HCT116 (cell line): Measurements from ENCODE around the gene HAO2. TPM values are rescaled to one million over a fixed set of nuclear protein-coding genes. Genes with fewer than 3 reads are reported as not detected.

Experiments used
- ATAC-seq: fragments of 200-7000 bp; cut with Tn5 transposase; 2 replicates; pipeline ENCODE4 v1.9.1; 2020; ENCODE audit warnings: mild to moderate bottlenecking, moderate library complexity
- BruUV-seq: library from RNA; stranded (reverse); fragments of 400-500 nt; replicated peaks from 2 replicates; lab custom pipeline; 2021; lab: Mats Ljungman, UMichigan
- CTCF ChIA-PET: fragments of 300-600 bp; sonication (Branson Sonifier 250); formaldehyde crosslinking; loops from one replicate; lab custom pipeline; 2021; ENCODE audit warnings: antibody characterized with exemption; lab: Charles Lee
- POLR2A ChIA-PET: fragments of 300-600, 350-600 bp; sonication (Branson Sonifier 250); formaldehyde crosslinking; loops from one replicate; lab custom pipeline; 2021; ENCODE audit warnings: antibody characterized with exemption; lab: Charles Lee
- RAD21 ChIA-PET, 2 experiments: fragments of 300-600 bp; sonication (Branson Sonifier 250); formaldehyde crosslinking; loops; one replicate each; lab custom pipeline; 2023; ENCODE audit warnings: low total read pairs in 2 of 2; ENCODE audit not compliant: uncharacterized antibody in 2 of 2, unreplicated experiment in 2 of 2, low non-redundant PET in 1 of 2; lab: Charles Lee
- DNase-seq: peaks from one replicate; pipeline ENCODE4 v3.0.0-alpha.2; 2010; ENCODE audit warnings: low read depth, low spot score
- H2AFZ ChIP-seq: fragments of 200-600 bp; shearing (Covaris generic), sonication (generic); 2 replicates; pipeline ENCODE4 v1.6.1; 2017; ENCODE audit warnings: low read depth, mixed run types, mixed read lengths, antibody characterized with exemption, low read length; ENCODE audit not compliant: poor library complexity, severe bottlenecking
- H3K27ac ChIP-seq: 2 replicates; pipeline ENCODE4 v1.5.1; 2012; ENCODE audit warnings: low read depth, low read length
- H3K27me3 ChIP-seq: fragments of 200-600 bp; sonication (generic); 2 replicates; pipeline ENCODE4 v1.6.1; 2016; ENCODE audit warnings: mixed run types, low read length, mixed read lengths; ENCODE audit not compliant: insufficient read depth
- H3K36me3 ChIP-seq, 2 experiments: fragments of 200-500 bp in 1 of 2; fragments of 200-600 bp in 1 of 2; sonication (Bioruptor generic) in 1 of 2; sonication (generic) in 1 of 2; 2 replicates each; pipeline versions ENCODE4 v1.5.1 to v1.6.1; 2014 to 2016; ENCODE audit warnings: low read length in 2 of 2, inconsistent platforms in 1 of 2, mixed read lengths in 1 of 2, mixed run types in 1 of 2; ENCODE audit not compliant: insufficient read depth in 2 of 2, control insufficient read depth in 1 of 2
- H3K4me1 ChIP-seq, 2 experiments: fragments of 200-600 bp in 1 of 2; sonication (generic) in 1 of 2; 2 replicates each; pipeline versions ENCODE4 v1.5.1 to v1.6.1; 2012 to 2017; ENCODE audit warnings: low read length in 2 of 2, inconsistent platforms in 1 of 2, mild to moderate bottlenecking in 1 of 2, mixed read lengths in 1 of 2, mixed run types in 1 of 2, moderate library complexity in 1 of 2; ENCODE audit not compliant: insufficient read depth in 2 of 2, control insufficient read depth in 1 of 2
- H3K4me2 ChIP-seq: fragments of 200-600 bp; sonication (generic); 2 replicates; pipeline ENCODE4 v1.6.1; 2017; ENCODE audit warnings: mixed run types, low read length, mixed read lengths
- H3K4me3 ChIP-seq, 2 experiments: fragments of 200-600 bp in 1 of 2; sonication (generic) in 1 of 2; replicated peaks in 1 of 2; 2 replicates each; pipeline ENCODE4 v1.5.1; 2011 to 2016; ENCODE audit warnings: low read length in 2 of 2, control low read depth in 1 of 2, low read depth in 1 of 2, mild to moderate bottlenecking in 1 of 2, mixed read lengths in 1 of 2, mixed run types in 1 of 2
- H3K79me2 ChIP-seq: fragments of 200-600 bp; sonication (generic); 2 replicates; pipeline ENCODE4 v1.6.1; 2017; ENCODE audit warnings: mild to moderate bottlenecking, mixed run types, low read length, moderate library complexity, mixed read lengths; ENCODE audit not compliant: insufficient read depth
- H3K9ac ChIP-seq: fragments of 200-600 bp; sonication (generic); 2 replicates; pipeline ENCODE4 v1.6.1; 2016; ENCODE audit warnings: low read length, mixed read lengths
- H3K9me2 ChIP-seq: fragments of 200-600 bp; sonication (generic), shearing (Covaris generic); 2 replicates; pipeline ENCODE4 v1.6.1; 2017; ENCODE audit warnings: mixed run types, mild to moderate bottlenecking, moderate library complexity; ENCODE audit not compliant: insufficient read depth
- H3K9me3 ChIP-seq, 2 experiments: fragments of 200-500 bp in 1 of 2; fragments of 200-600 bp in 1 of 2; sonication (Bioruptor generic) in 1 of 2; sonication (generic) in 1 of 2; 2 replicates each; pipeline ENCODE4 v1.6.1; 2014 to 2017; ENCODE audit warnings: low read length in 2 of 2, mixed read lengths in 2 of 2, inconsistent platforms in 1 of 2, low read depth in 1 of 2, mild to moderate bottlenecking in 1 of 2, mixed run types in 1 of 2, moderate library complexity in 1 of 2; ENCODE audit not compliant: control insufficient read depth in 1 of 2, insufficient read depth in 1 of 2
- H4K20me1 ChIP-seq: fragments of 200-600 bp; sonication (generic), shearing (Covaris generic); 2 replicates; pipeline ENCODE4 v1.6.1; 2017; ENCODE audit warnings: mixed run types, mild to moderate bottlenecking, moderate library complexity; ENCODE audit not compliant: insufficient read depth
- ATF3 ChIP-seq: IDR thresholded peaks from 2 replicates; pipeline ENCODE4 v1.6.1; 2012
- CBX3 ChIP-seq: IDR thresholded peaks from 2 replicates; pipeline ENCODE4 v1.6.1; 2012; ENCODE audit warnings: low read depth
- CEBPB ChIP-seq: IDR thresholded peaks from 2 replicates; pipeline ENCODE4 v1.6.1; 2012; ENCODE audit warnings: low read depth
- EGR1 ChIP-seq: IDR thresholded peaks from 2 replicates; pipeline ENCODE4 v1.6.1; 2012; ENCODE audit warnings: low read depth
- ELF1 ChIP-seq: IDR thresholded peaks from 2 replicates; pipeline ENCODE4 v1.6.1; 2012; ENCODE audit warnings: low read depth, borderline replicate concordance
- FOSL1 ChIP-seq: IDR thresholded peaks from 2 replicates; pipeline ENCODE4 v1.6.1; 2012; ENCODE audit warnings: low read depth
- JUND ChIP-seq: IDR thresholded peaks from 2 replicates; pipeline ENCODE4 v1.6.1; 2012
- MAX ChIP-seq: IDR thresholded peaks from 2 replicates; pipeline ENCODE4 v1.6.1; 2012
- POLR2A ChIP-seq: IDR thresholded peaks from 2 replicates; pipeline ENCODE4 v1.7.0; 2011; ENCODE audit warnings: borderline replicate concordance; ENCODE audit not compliant: insufficient read depth, insufficient read length; ENCODE audit errors: extremely low read depth
- POLR2AphosphoS5 ChIP-seq: IDR thresholded peaks from 2 replicates; pipeline ENCODE4 v1.6.1; 2011; ENCODE audit warnings: mild to moderate bottlenecking, low read depth, low read length, moderate library complexity
- RAD21 ChIP-seq: IDR thresholded peaks from 2 replicates; pipeline ENCODE4 v1.6.1; 2012; ENCODE audit warnings: low read depth, mild to moderate bottlenecking
- REST ChIP-seq: IDR thresholded peaks from 2 replicates; pipeline ENCODE4 v1.6.1; 2012; ENCODE audit warnings: low read depth
- SIN3A ChIP-seq: IDR thresholded peaks from 2 replicates; pipeline ENCODE4 v1.6.1; 2012; ENCODE audit warnings: low read depth
- SRF ChIP-seq: IDR thresholded peaks from 2 replicates; pipeline ENCODE4 v1.6.1; 2012; ENCODE audit warnings: low read depth
- TCF7L2 ChIP-seq: IDR thresholded peaks from 2 replicates; pipeline ENCODE4 v1.7.0; 2011; ENCODE audit warnings: borderline replicate concordance, inconsistent platforms; ENCODE audit not compliant: insufficient read depth, insufficient read length; ENCODE audit errors: extremely low read depth
- YY1 ChIP-seq: IDR thresholded peaks from 2 replicates; pipeline ENCODE4 v1.6.1; 2011; ENCODE audit warnings: low read length, low read depth, moderate library complexity, mild to moderate bottlenecking; ENCODE audit not compliant: insufficient replicate concordance; ENCODE audit errors: extremely low read depth
- ZFX ChIP-seq: fragments of 450-650 bp; IDR thresholded peaks from 2 replicates; pipeline ENCODE4 v1.6.1; 2017
- ZNF274 ChIP-seq: fragments of 200-500 bp; sonication (Bioruptor generic); IDR thresholded peaks from 2 replicates; pipeline ENCODE4 v1.6.1; 2014; ENCODE audit warnings: mild to moderate bottlenecking, low read depth, low read length, inconsistent platforms
- intact Hi-C: fragments of 100-400 bp; cut with micrococcal nuclease; formaldehyde crosslinking; loops from 2 replicates; pipeline ENCODE4 v1.10.0; 2022
- total RNA-seq: library from RNA; stranded (reverse); gene quantifications from one replicate; pipeline ENCODE4 v1.2.1, GENCODE V29; 2021; ENCODE audit not compliant: unreplicated experiment

Gene HAO2
- total RNA-seq, 1 experiment from 2014 or later: not detected

DNA sequence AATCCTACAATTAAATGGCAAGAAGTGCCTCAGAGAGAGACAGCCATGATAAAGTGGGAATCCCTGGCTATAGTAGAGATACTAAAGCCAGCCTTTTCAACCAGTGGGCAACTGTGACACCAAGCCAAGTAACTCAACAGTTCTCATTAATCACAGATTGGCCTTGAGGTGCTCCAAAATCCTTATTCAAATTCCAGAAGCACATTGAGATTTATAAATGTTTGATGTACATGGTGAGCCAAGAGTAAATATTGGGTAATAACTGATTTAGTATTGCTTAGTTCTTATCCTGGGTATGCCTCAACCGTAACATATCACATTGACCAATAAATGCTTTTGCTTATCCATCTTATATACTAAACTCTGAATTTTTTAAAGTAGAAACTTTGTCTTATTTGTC, 17.1 kb downstream of the HAO2 start:
- no peaks in the 10 kb centered on the region for H4K20me1 ChIP-seq
- H3K27me3 ChIP-seq: no peaks in the 10 kb centered on the region
- no peaks in the 10 kb centered on the region for H3K36me3 ChIP-seq
- H3K4me1 ChIP-seq: no peaks in the 10 kb centered on the region
- no peak for TF ChIP-seq ZFX
- TF ChIP-seq SRF: no peak
- no peak for TF ChIP-seq ATF3
- intact Hi-C loops: no loop called here
- DNase-seq (no peak), ATAC-seq (no peak)
- BruUV-seq: no TSS peak
- no peaks in the 10 kb centered on the region for H3K9me2 ChIP-seq
- ChIA-PET CTCF (no interaction called here), RAD21 (no interaction called here), POLR2A (no interaction called here)
- no peak overlapping the region for H3K4me3 ChIP-seq
- no peaks in the 10 kb centered on the region for H3K9me3 ChIP-seq
- H3K27ac ChIP-seq: no peak overlapping the region
- H3K79me2 ChIP-seq: no peaks in the 10 kb centered on the region
- no peak overlapping the region for H2AFZ ChIP-seq
- no peak overlapping the region for H3K9ac ChIP-seq
- H3K4me2 ChIP-seq: no peak overlapping the region

DNA sequence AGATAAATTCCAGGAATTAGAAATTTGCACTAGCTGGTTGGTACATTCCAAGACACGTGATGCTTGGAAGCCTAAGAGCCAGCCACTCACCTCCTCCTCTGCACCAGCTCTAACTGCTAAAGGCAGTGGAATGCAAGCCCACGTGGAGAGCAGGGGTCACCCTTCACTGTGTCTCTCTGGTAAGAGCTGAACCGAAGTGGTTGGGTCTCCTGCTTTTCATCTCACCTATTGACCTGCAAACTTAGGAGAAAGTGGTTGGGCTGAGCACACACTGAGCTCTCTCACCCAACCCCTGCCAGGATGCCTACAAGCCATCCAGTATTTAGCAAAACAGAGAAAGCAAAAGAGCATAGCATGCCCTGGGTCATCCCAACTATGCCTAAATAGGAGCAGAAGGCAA, 19.3 kb downstream of the HAO2 start:
- Histone ChIP-seq H3K4me2 (no peak overlapping the region), H3K36me3 (no peaks in the 10 kb centered on the region), H3K9me2 (no peaks in the 10 kb centered on the region), H3K27ac (no peak overlapping the region), H2AFZ (no peak overlapping the region), H3K9me3 (no peaks in the 10 kb centered on the region), H3K4me3 (no peak overlapping the region), H3K9ac (no peak overlapping the region), H3K27me3 (no peaks in the 10 kb centered on the region), H3K4me1 (no peaks in the 10 kb centered on the region), H4K20me1 (no peaks in the 10 kb centered on the region), H3K79me2 (no peaks in the 10 kb centered on the region)
- RAD21 ChIA-PET: no interaction called here
- DNase-seq: no peak
- ATAC-seq: no peak
- POLR2A ChIA-PET: no interaction called here
- intact Hi-C loops: no loop called here
- no TSS peak for BruUV-seq
- CTCF ChIA-PET: no interaction called here
- TF ChIP-seq ZNF274 (no peak), TCF7L2 (no peak), CEBPB (no peak), YY1 (no peak), POLR2AphosphoS5 (no peak), POLR2A (no peak), ZFX (no peak), FOSL1 (no peak), SIN3A (no peak), RAD21 (no peak), ELF1 (no peak), CBX3 (no peak), JUND (no peak), REST (no peak), EGR1 (no peak), MAX (no peak)
